ENCODE results near the gene ZFR2. TPM values are rescaled to one million over a fixed set of nuclear protein-coding genes. Genes with fewer than 3 reads are reported as not detected.
"Not testable (repeated sequence)": the region's sequence is repeated elsewhere in the genome, so short reads cannot be mapped to it uniquely, and the experiment has no call there.

Gene ZFR2
- total RNA-seq, 1 experiment from 2014 or later: not detected

GRCh38 chr19:3898426-3898825 is 29.6 kb upstream of the ZFR2 start:
- CTCF ChIA-PET: no interaction called here

GRCh38 chr19:3897936-3898335 is 29.1 kb upstream of the ZFR2 start:
- no TSS peak for BruUV-seq (replicated peaks)
- ATAC-seq: no peak

More at GRCh38 chr19:3898426-3898825, 29.6 kb upstream of the ZFR2 start:
- H3K27me3 ChIP-seq (ENCODE audit: low read length): no peaks in the 10 kb centered on the region
- no TSS peak for BruUV-seq (replicated peaks)
- H3K79me2 ChIP-seq (ENCODE audit: low read length): no peaks in the 10 kb centered on the region
- H3K9me2 ChIP-seq (replicated peaks; ENCODE audit: low read length): no peaks in the 10 kb centered on the region
- no peaks in the 10 kb centered on the region for H3F3A ChIP-seq (ENCODE audit: low read length, unreplicated experiment)
- no peaks in the 10 kb centered on the region for H3K9me3 ChIP-seq (ENCODE audit: low read length)
- intact Hi-C loops (cut with micrococcal nuclease): no loop called here
- no peaks in the 10 kb centered on the region for H4K20me1 ChIP-seq (ENCODE audit: low read length)
- TF ChIP-seq CTCF (conservative IDR thresholded peaks at IDR 0.05; ENCODE audit: low read depth, low read length) (no peak), EZH2 (IDR thresholded peaks at IDR 0.05; ENCODE audit: low read length, unreplicated experiment) (no peak), EZH2phosphoT487 (IDR thresholded peaks at IDR 0.05; ENCODE audit: borderline replicate concordance, low read length) (no peak)
- DNase-seq (no peak), ATAC-seq (no peak)
- no peak overlapping the region for H3K9ac ChIP-seq (ENCODE audit: low read length)
- H3K4me1 ChIP-seq (ENCODE audit: insufficient read depth, low read length): no peaks in the 10 kb centered on the region
- no peak overlapping the region for H2AFZ ChIP-seq (ENCODE audit: low read length)
- H3K36me3 ChIP-seq (ENCODE audit: low read depth, low read length): no peaks in the 10 kb centered on the region
- no peak overlapping the region for H3K27ac ChIP-seq (ENCODE audit: low read length)
- H3K4me2 ChIP-seq (ENCODE audit: low read length): no peak overlapping the region
- POLR2A ChIA-PET (ENCODE audit: unreplicated experiment): no interaction called here
- no peak overlapping the region for H3K4me3 ChIP-seq (ENCODE audit: low read length)

GRCh38 chr19:3895788-3896187 is 26.9 kb upstream of the ZFR2 start:
- DNase-seq (no peak), ATAC-seq (no peak)
- Histone ChIP-seq H3K4me3 (ENCODE audit: low read length) (no peak overlapping the region), H3K9ac (ENCODE audit: low read length) (no peak overlapping the region), H3K9me2 (replicated peaks; ENCODE audit: low read length) (no peaks in the 10 kb centered on the region), H2AFZ (ENCODE audit: low read length) (no peak overlapping the region), H3K9me3 (ENCODE audit: low read length) (no peaks in the 10 kb centered on the region), H3K79me2 (ENCODE audit: low read length) (no peaks in the 10 kb centered on the region), H3K36me3 (ENCODE audit: low read depth, low read length) (no peaks in the 10 kb centered on the region), H3K4me2 (ENCODE audit: low read length) (no peak overlapping the region), H3K27me3 (ENCODE audit: low read length) (no peaks in the 10 kb centered on the region), H3K27ac (ENCODE audit: low read length) (no peak overlapping the region), H3K4me1 (ENCODE audit: insufficient read depth, low read length) (no peaks in the 10 kb centered on the region), H4K20me1 (ENCODE audit: low read length) (no peaks in the 10 kb centered on the region), H3F3A (ENCODE audit: low read length, unreplicated experiment) (no peaks in the 10 kb centered on the region)
- ChIA-PET CTCF (no interaction called here), POLR2A (ENCODE audit: unreplicated experiment) (no interaction called here)
- no peak for TF ChIP-seq EZH2 (IDR thresholded peaks at IDR 0.05; ENCODE audit: low read length, unreplicated experiment)
- no peak for TF ChIP-seq CTCF (conservative IDR thresholded peaks at IDR 0.05; ENCODE audit: low read depth, low read length)
- TF ChIP-seq EZH2phosphoT487 (IDR thresholded peaks at IDR 0.05; ENCODE audit: borderline replicate concordance, low read length): no peak
- BruUV-seq (replicated peaks): no TSS peak
- intact Hi-C loops (cut with micrococcal nuclease): no loop called here

More at GRCh38 chr19:3897936-3898335, 29.1 kb upstream of the ZFR2 start:
- intact Hi-C loops (cut with micrococcal nuclease): no loop called here
- CTCF ChIA-PET: no interaction called here
- POLR2A ChIA-PET (ENCODE audit: unreplicated experiment): no interaction called here
- Histone ChIP-seq H3K9ac (ENCODE audit: low read length) (no peak overlapping the region), H3K9me2 (replicated peaks; ENCODE audit: low read length) (no peaks in the 10 kb centered on the region), H3K27ac (ENCODE audit: low read length) (no peak overlapping the region), H3K9me3 (ENCODE audit: low read length) (no peaks in the 10 kb centered on the region), H3K4me3 (ENCODE audit: low read length) (no peak overlapping the region), H3K79me2 (ENCODE audit: low read length) (no peaks in the 10 kb centered on the region), H4K20me1 (ENCODE audit: low read length) (no peaks in the 10 kb centered on the region), H3K4me1 (ENCODE audit: insufficient read depth, low read length) (no peaks in the 10 kb centered on the region), H3F3A (ENCODE audit: low read length, unreplicated experiment) (no peaks in the 10 kb centered on the region), H2AFZ (ENCODE audit: low read length) (no peak overlapping the region), H3K4me2 (ENCODE audit: low read length) (no peak overlapping the region), H3K27me3 (ENCODE audit: low read length) (no peaks in the 10 kb centered on the region), H3K36me3 (ENCODE audit: low read depth, low read length) (no peaks in the 10 kb centered on the region)
- TF ChIP-seq EZH2 (IDR thresholded peaks at IDR 0.05; ENCODE audit: low read length, unreplicated experiment) (no peak), EZH2phosphoT487 (IDR thresholded peaks at IDR 0.05; ENCODE audit: borderline replicate concordance, low read length) (no peak), CTCF (conservative IDR thresholded peaks at IDR 0.05; ENCODE audit: low read depth, low read length) (no peak)
- no peak for DNase-seq

- H4K20me1 ChIP-seq (ENCODE audit: low read length); POLR2A ChIA-PET (ENCODE audit: unreplicated experiment); H3K9me3 ChIP-seq (ENCODE audit: low read length); ATAC-seq; intact Hi-C loops (cut with micrococcal nuclease); H3K9ac ChIP-seq (ENCODE audit: low read length); H3K36me3 ChIP-seq (ENCODE audit: low read depth, low read length); H3K27ac ChIP-seq (ENCODE audit: low read length); H2AFZ ChIP-seq (ENCODE audit: low read length); H3K4me2 ChIP-seq (ENCODE audit: low read length); CTCF ChIA-PET; DNase-seq; H3K27me3 ChIP-seq (ENCODE audit: low read length); H3K4me3 ChIP-seq (ENCODE audit: low read length); BruUV-seq (replicated peaks); H3K9me2 ChIP-seq (replicated peaks; ENCODE audit: low read length); H3K79me2 ChIP-seq (ENCODE audit: low read length); H3F3A ChIP-seq (ENCODE audit: low read length, unreplicated experiment); H3K4me1 ChIP-seq (ENCODE audit: insufficient read depth, low read length): not testable (repeated sequence)
Observed at GRCh38 chr19:3894959-3895358, 26.1 kb upstream of the ZFR2 start.
